D341Med (cell line): Measurements from ENCODE around the gene ZNF680.
"Not testable (repeated sequence)": the region's sequence is repeated elsewhere in the genome, so short reads cannot be mapped to it uniquely, and the experiment has no call there.

Experiments
- DNase-seq: peaks from one replicate; pipeline ENCODE4 v3.0.0; 2012; ENCODE audit warnings: low spot score

ZNF680 gene

GRCh38 chr7:64555046-64555445 lies 7.8 kb downstream of the ZNF680 start:
- DNase-seq: no peak

GRCh38 chr7:64554188-64554587 lies 8.7 kb downstream of the ZNF680 start:
- not testable (repeated sequence) for DNase-seq

GRCh38 chr7:64551375-64552142 lies 11.3 kb downstream of the ZNF680 start:
- DNase-seq: no peak

GRCh38 chr7:64544010-64544409 lies 18.9 kb downstream of the ZNF680 start:
- DNase-seq: no peak

GRCh38 chr7:64541438-64542359 lies 21.2 kb downstream of the ZNF680 start:
- no peak for DNase-seq

- DNase-seq: no peak
These were observed 29.1 kb downstream of the ZNF680 start for GRCh38 chr7:64533756-64534155.

- no peak for DNase-seq
These were observed 34.1 kb downstream of the ZNF680 start for GRCh38 chr7:64528770-64529169.

- DNase-seq: no peak
These were observed 41.4 kb downstream of the ZNF680 start for GRCh38 chr7:64521409-64521984.

- DNase-seq: no peak
These were observed 46.4 kb downstream of the ZNF680 start for GRCh38 chr7:64516451-64516850.

- no peak for DNase-seq
These were observed 47.1 kb downstream of the ZNF680 start for GRCh38 chr7:64515781-64516180.

GRCh38 chr7:64515330-64515729 lies 47.5 kb downstream of the ZNF680 start:
- no peak for DNase-seq

GRCh38 chr7:64509583-64509982 lies 53.3 kb downstream of the ZNF680 start:
- DNase-seq: no peak

GRCh38 chr7:64504581-64505120 lies 58.2 kb downstream of the ZNF680 start:
- no peak for DNase-seq

- DNase-seq: no peak
These were observed 64.6 kb downstream of the ZNF680 start for GRCh38 chr7:64498270-64498669.

GRCh38 chr7:64494912-64495461 lies 67.9 kb downstream of the ZNF680 start:
- DNase-seq: peak; percentile 31

GRCh38 chr7:64485623-64486022 lies 77.2 kb downstream of the ZNF680 start:
- DNase-seq: no peak
